ENCODE data around the gene TPGS1.

GRCh38 chr19:554817-555216, 47.5 kb downstream of the TPGS1 start:
- TF ChIP-seq, protein P1, sequence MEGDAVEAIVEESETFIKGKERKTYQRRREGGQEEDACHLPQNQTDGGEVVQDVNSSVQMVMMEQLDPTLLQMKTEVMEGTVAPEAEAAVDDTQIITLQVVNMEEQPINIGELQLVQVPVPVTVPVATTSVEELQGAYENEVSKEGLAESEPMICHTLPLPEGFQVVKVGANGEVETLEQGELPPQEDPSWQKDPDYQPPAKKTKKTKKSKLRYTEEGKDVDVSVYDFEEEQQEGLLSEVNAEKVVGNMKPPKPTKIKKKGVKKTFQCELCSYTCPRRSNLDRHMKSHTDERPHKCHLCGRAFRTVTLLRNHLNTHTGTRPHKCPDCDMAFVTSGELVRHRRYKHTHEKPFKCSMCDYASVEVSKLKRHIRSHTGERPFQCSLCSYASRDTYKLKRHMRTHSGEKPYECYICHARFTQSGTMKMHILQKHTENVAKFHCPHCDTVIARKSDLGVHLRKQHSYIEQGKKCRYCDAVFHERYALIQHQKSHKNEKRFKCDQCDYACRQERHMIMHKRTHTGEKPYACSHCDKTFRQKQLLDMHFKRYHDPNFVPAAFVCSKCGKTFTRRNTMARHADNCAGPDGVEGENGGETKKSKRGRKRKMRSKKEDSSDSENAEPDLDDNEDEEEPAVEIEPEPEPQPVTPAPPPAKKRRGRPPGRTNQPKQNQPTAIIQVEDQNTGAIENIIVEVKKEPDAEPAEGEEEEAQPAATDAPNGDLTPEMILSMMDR (IDR thresholded peaks at IDR 0.05; ENCODE audit: low read depth, low read length, poor library complexity, severe bottlenecking): no peak
- no peak for TF ChIP-seq EZH2phosphoT487 (IDR thresholded peaks at IDR 0.05; ENCODE audit: borderline replicate concordance, low read length)
